Mesodermal cell (in vitro differentiated cells): ENCODE measurements around the gene COX10.
"Not testable (repeated sequence)": the region's sequence is repeated elsewhere in the genome, so short reads cannot be mapped to it uniquely, and the experiment has no call there.

Experiments used
- H3K27ac ChIP-seq: 2 replicates; pipeline ENCODE4 v1.7.0; 2013; ENCODE audit warnings: mild to moderate bottlenecking, low read depth, low read length, moderate library complexity; ENCODE audit not compliant: severe bottlenecking
- H3K36me3 ChIP-seq: 2 replicates; pipeline ENCODE4 v1.7.1; 2013; ENCODE audit warnings: mild to moderate bottlenecking, low read length, moderate library complexity; ENCODE audit not compliant: control insufficient read depth, insufficient read depth
- H3K4me1 ChIP-seq: one replicate; pipeline ENCODE4 v1.7.1; 2013; ENCODE audit warnings: mild to moderate bottlenecking, low read length; ENCODE audit not compliant: insufficient read depth, control insufficient read depth, poor library complexity, severe bottlenecking
- H3K4me3 ChIP-seq: 2 replicates; pipeline ENCODE4 v1.7.0; 2013; ENCODE audit warnings: low read length, control low read depth, mild to moderate bottlenecking; ENCODE audit not compliant: insufficient read depth, poor library complexity, severe bottlenecking; ENCODE audit errors: extremely low read depth
- H3K9me3 ChIP-seq: 2 replicates; pipeline ENCODE4 v1.7.1; 2013; ENCODE audit warnings: mild to moderate bottlenecking, low read length, moderate library complexity; ENCODE audit not compliant: control insufficient read depth
- WGBS, 2 experiments: methylation state at CpG; one replicate each; pipeline ENCODE4 v1.1.5; 2013; ENCODE audit warnings: missing lambda C conversion rate in 2 of 2; ENCODE audit not compliant: insufficient coverage in 2 of 2; 5-methylcytosine and 5-hydroxymethylcytosine counted together

COX10 gene

DNA sequence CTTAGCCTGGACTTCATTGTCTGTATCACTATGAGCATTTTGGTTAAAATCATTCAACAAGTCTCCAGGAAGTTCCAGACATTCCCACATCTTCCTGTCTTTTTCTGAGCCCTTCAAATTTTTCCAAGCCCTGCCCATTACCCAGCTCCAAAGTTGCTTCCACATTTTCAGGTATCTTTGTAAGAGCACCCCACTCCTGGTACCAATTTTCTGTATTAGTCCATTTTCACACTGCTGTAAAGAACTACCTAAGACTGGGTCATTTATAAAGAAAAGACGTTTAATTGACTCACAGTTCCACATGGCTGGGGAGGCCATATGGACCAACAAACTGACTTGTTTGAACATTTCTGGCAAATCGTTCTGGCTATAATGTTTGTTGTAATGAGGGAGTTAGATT, 100.0 kb downstream of the COX10 start:
- WGBS, 2 experiments = 93 to 100% methylated on average over 1 to 2 of the region's 2 CpGs

DNA sequence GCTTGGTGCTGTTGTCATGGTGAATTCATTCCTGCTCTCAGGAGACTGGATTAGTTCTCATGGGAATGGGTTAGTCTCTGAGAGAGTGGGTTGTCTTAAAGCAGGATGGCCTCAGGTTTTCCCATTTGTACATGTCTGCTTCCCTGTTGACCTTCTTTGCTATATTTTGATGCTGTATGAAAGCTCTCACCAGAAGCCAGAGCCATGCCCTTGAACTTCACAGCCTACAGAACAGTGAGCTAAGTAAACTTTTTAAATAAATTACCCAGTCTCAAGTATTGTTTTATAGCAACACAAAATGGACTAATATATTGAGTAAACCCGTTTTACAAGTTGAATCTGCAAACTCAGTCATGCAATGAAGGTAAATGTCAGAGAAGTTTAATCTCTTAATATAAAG, 100.6 kb downstream of the COX10 start:
- no peak overlapping the region for H3K4me3 ChIP-seq
- H3K36me3 ChIP-seq = peaks cover 6% of the 10 kb centered on the region
- no peaks in the 10 kb centered on the region for H3K4me1 ChIP-seq
- H3K9me3 ChIP-seq = peaks cover 17% of the 10 kb centered on the region
- no CpG with 5 or more reads among the region's 1 CpG for WGBS, 2 experiments
- no peak overlapping the region for H3K27ac ChIP-seq

More for the DNA sequence above, 100.0 kb downstream of the COX10 start:
- H3K27ac ChIP-seq = no peak overlapping the region
- peaks cover 17% of the 10 kb centered on the region for H3K9me3 ChIP-seq
- no peaks in the 10 kb centered on the region for H3K4me1 ChIP-seq
- no peak overlapping the region for H3K4me3 ChIP-seq
- H3K36me3 ChIP-seq = peaks cover 6% of the 10 kb centered on the region

DNA sequence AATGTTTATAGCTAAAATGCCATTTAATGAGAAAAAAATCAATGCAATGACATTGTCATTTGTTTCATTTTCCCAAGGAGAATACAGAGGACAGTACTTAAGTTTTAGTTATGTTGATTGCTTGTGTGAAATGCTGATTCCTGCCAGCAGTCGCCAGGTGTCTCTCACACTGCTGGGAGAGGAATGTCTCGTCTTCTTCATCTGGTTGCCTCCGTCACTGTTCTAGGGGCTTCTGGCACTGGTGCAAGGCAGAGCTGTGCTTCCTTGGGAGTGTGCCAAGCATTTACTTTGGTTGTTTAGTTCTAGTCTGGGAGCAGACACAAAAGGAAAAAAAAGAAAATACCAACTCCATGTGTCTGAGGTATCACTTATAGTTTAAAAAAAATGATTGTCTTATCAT, 107.7 kb downstream of the COX10 start:
- H3K36me3 ChIP-seq, H3K4me1 ChIP-seq, H3K27ac ChIP-seq, H3K9me3 ChIP-seq, H3K4me3 ChIP-seq: not testable (repeated sequence)
- 30 to 90% methylated on average over 2 of the region's 3 CpGs for WGBS, 2 experiments

DNA sequence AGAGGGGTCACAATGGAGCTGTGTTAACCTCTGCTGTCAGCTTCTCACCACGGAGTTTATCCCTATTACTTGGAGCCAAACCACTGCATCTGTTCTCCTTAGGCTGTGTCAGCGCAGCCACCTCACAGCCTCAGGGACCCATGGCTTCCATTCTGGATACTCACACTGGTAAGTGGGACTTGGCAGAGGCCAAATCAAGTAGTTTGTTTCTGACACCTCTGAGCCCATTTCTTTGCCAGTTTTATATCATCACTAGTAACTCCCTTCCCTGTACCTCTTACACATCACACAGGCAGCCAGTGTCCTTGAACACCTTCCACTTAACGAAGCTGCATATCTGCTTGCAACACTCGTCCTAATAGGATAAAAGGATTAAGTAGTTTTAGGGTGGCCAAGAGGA, 108.5 kb downstream of the COX10 start:
- WGBS, 2 experiments = no CpG with 5 or more reads among the region's 4 CpGs
- not testable (repeated sequence) for H3K27ac ChIP-seq, H3K4me3 ChIP-seq, H3K9me3 ChIP-seq, H3K4me1 ChIP-seq, H3K36me3 ChIP-seq

- WGBS, 2 experiments = no CpG with 5 or more reads among the region's 1 CpG
- not testable (repeated sequence) for H3K4me3 ChIP-seq, H3K4me1 ChIP-seq, H3K27ac ChIP-seq, H3K9me3 ChIP-seq, H3K36me3 ChIP-seq
Observed at GRCh38 chr17:14179951-14180350, 110.6 kb downstream of the COX10 start.

DNA sequence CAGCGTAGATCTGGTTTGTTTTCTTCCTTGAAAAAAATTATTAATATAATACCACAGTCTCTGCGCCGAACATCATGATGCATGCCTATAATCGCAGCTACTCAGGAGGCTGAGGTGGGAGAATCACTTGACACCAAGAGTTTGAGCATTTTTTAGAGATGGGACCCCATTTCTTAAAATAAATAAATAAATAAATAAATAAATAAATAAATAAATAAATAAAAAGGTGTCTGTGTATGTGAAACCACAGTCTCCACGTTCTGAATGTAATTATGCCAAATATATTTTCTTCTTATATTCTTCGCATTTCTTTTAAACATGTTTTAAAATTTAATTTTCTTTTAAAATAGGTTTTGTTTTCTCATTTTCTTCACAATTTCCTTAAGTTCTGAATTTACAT, 112.8 kb downstream of the COX10 start:
- not testable (repeated sequence) for H3K4me1 ChIP-seq

DNA sequence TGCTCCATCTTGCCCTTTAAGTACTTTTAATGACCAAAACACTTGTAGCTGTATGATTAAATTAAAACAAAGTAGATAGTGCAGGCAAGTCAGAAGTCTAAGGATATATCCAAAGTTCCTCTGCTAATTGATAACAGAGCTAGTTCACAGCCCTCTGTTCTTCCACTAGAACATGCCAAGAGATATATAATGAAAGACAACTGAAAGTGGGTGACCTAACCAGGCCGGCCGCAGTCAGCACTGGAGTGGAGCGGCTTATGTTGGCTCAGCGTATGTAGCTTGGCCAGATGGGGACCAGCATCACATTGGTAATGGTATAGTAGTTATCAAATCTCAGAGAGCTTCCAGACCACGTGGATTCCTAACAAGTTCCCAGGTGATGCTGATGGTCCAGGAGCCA, 115.2 kb downstream of the COX10 start:
- not testable (repeated sequence) for H3K4me3 ChIP-seq, H3K4me1 ChIP-seq, H3K27ac ChIP-seq, H3K36me3 ChIP-seq, H3K9me3 ChIP-seq
- WGBS, 2 experiments = no CpG with 5 or more reads among the region's 5 CpGs

More for the DNA sequence above, 112.8 kb downstream of the COX10 start:
- WGBS, 2 experiments = no CpG with 5 or more reads among the region's 6 CpGs
- not testable (repeated sequence) for H3K4me3 ChIP-seq, H3K36me3 ChIP-seq, H3K27ac ChIP-seq, H3K9me3 ChIP-seq

- H3K4me1 ChIP-seq, H3K4me3 ChIP-seq, H3K9me3 ChIP-seq, H3K36me3 ChIP-seq, H3K27ac ChIP-seq: not testable (repeated sequence)
- WGBS, 2 experiments = no CpG with 5 or more reads among the region's 4 CpGs
Observed at GRCh38 chr17:14186443-14186842, 117.1 kb downstream of the COX10 start.

GRCh38 chr17:14190774-14191173, 121.5 kb downstream of the COX10 start:
- not testable (repeated sequence) for H3K36me3 ChIP-seq, H3K27ac ChIP-seq, H3K4me1 ChIP-seq, H3K4me3 ChIP-seq, H3K9me3 ChIP-seq
- no CpG with 5 or more reads among the region's 1 CpG for WGBS, 2 experiments

- H3K4me1 ChIP-seq, H3K27ac ChIP-seq, H3K36me3 ChIP-seq, H3K4me3 ChIP-seq, H3K9me3 ChIP-seq: not testable (repeated sequence)
Observed at GRCh38 chr17:14191469-14191868, 122.2 kb downstream of the COX10 start.

DNA sequence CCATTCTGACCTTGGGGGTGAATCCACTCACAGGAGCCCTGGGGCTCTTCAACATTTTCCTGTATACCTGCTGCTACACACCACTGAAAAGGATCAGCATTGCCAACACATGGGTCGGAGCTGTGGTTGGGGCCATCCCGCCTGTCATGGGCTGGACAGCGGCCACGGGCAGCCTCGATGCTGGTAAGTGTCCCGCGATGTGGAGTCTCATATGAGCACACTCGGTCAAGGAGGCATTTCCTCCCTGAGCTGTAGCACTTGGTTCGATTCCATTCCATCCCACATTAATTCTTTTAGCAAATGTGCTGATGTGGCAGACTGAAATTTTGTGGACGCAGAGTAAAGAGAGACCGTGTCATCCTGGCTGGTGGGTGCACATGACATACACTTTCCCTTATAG, 122.7 kb downstream of the COX10 start:
- not testable (repeated sequence) for H3K4me3 ChIP-seq, H3K36me3 ChIP-seq, H3K9me3 ChIP-seq, H3K27ac ChIP-seq, H3K4me1 ChIP-seq
- WGBS, 2 experiments = 73% methylated on average over 3 of the region's 11 CpGs; no CpG with 5 or more reads in 1 of the 2 experiments
